ENCODE results near the gene RAF1. TPM values are rescaled to one million over a fixed set of nuclear protein-coding genes. Genes with fewer than 3 reads are reported as not detected.

Gene RAF1
- total RNA-seq, 4 donors from 2014 or later: 121 to 133 (median 126) TPM

DNA sequence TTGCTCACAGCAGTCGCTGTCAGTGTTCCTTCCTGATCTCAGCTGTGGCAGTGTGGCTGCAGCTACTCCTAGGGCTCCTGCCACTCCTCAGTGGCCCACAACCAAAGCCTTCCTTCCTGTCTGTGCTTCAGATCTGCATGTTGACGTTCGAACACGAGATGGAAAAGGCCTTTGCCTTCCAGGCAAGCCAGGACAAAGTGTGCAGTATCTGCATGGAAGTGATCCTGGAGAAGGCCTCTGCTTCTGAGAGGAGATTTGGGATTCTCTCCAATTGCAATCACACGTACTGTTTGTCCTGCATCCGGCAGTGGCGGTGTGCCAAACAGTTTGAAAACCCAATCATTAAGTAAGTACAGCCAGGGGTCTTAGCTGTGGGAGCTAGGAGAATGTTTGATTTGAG, 89.3 kb downstream of the RAF1 start:
- Histone ChIP-seq H3K27me3 (no peaks in the 10 kb centered on the region), H3K4me1 (no peaks in the 10 kb centered on the region), H3K36me3 (peaks cover 0 to 93% (median 0%) of the 10 kb centered on the region in 3 donors), H3K4me3 (no peak overlapping the region), H3K27ac (no peak overlapping the region), H3K9me3 (no peaks in the 10 kb centered on the region)
- DNase-seq: no peak
- TF ChIP-seq, protein P1, sequence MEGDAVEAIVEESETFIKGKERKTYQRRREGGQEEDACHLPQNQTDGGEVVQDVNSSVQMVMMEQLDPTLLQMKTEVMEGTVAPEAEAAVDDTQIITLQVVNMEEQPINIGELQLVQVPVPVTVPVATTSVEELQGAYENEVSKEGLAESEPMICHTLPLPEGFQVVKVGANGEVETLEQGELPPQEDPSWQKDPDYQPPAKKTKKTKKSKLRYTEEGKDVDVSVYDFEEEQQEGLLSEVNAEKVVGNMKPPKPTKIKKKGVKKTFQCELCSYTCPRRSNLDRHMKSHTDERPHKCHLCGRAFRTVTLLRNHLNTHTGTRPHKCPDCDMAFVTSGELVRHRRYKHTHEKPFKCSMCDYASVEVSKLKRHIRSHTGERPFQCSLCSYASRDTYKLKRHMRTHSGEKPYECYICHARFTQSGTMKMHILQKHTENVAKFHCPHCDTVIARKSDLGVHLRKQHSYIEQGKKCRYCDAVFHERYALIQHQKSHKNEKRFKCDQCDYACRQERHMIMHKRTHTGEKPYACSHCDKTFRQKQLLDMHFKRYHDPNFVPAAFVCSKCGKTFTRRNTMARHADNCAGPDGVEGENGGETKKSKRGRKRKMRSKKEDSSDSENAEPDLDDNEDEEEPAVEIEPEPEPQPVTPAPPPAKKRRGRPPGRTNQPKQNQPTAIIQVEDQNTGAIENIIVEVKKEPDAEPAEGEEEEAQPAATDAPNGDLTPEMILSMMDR (IDR thresholded peaks at IDR 0.05): no peak
- no peak for TF ChIP-seq POLR2A (IDR thresholded peaks at IDR 0.05)

DNA sequence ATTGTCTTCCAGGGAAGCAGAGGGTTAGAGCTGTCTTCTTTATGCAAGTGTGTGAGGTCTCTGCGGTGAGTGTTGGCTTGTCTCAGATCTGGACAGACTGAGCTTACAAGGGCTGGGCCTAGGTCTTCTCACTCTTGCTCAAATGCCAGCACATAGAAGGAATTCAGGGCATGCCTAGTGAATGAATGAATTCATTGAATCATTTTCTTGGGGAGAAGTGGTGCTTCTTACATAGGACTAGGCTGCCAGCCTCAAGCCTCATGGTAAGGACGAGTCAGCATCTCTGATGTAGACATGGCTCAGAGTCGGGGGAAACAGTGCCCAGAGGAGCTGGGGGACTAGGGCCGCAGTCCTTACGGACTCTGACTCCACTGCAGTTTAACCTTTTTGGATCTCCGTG, 89.8 kb downstream of the RAF1 start:
- no peak overlapping the region for H3K27ac ChIP-seq
- H3K4me3 ChIP-seq: no peak overlapping the region
- peaks cover 0 to 93% (median 0%) of the 10 kb centered on the region in 3 donors for H3K36me3 ChIP-seq
- TF ChIP-seq, protein P1 (IDR thresholded peaks at IDR 0.05): no peak
- TF ChIP-seq POLR2A (IDR thresholded peaks at IDR 0.05): no peak
- DNase-seq: no peak
- H3K9me3 ChIP-seq: no peaks in the 10 kb centered on the region
- H3K27me3 ChIP-seq: no peaks in the 10 kb centered on the region
- H3K4me1 ChIP-seq: no peaks in the 10 kb centered on the region

DNA sequence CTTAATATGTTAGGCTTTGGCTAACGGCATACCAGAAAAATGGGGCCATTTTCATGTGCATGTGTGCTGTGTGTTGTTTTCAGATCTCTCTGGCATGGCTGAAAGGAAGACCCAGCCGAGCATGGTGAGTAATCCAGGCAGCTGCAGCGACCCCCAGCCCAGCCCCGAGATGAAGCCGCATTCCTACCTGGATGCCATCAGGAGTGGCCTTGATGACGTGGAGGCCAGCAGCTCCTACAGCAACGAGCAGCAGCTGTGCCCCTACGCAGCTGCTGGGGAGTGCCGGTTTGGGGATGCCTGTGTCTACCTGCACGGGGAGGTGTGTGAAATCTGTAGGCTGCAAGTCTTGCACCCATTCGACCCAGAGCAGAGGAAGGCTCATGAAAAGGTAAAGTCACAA, 91.9 kb downstream of the RAF1 start:
- Histone ChIP-seq H3K27ac (no peak overlapping the region), H3K4me1 (no peaks in the 10 kb centered on the region), H3K36me3 (peaks cover 0 to 77% (median 0%) of the 10 kb centered on the region in 3 donors), H3K9me3 (no peaks in the 10 kb centered on the region), H3K4me3 (no peak overlapping the region), H3K27me3 (no peaks in the 10 kb centered on the region)
- no peak for DNase-seq
- TF ChIP-seq POLR2A (IDR thresholded peaks at IDR 0.05): no peak
- TF ChIP-seq, protein P1 (IDR thresholded peaks at IDR 0.05): no peak

DNA sequence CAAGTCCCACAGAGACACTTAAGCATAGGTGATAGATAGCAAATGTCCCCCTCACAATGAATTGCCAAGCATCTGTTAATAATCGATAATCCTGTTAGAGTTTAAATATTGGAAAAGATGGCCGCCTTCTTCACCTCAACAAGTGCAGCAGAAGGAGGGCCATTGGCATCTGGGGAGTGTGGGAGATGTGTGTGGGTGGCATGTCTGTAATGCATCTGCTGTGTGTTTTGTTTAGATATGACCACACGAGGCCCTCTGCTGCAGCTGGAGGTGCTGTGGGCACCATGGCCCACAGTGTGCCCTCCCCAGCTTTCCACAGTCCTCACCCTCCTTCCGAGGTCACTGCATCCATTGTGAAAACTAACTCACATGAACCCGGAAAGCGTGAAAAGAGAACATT, 94.1 kb downstream of the RAF1 start:
- Histone ChIP-seq H3K4me3 (no peak overlapping the region), H3K27ac (no peak overlapping the region), H3K9me3 (peaks cover 0 to 9% (median 0%) of the 10 kb centered on the region in 4 donors), H3K4me1 (no peaks in the 10 kb centered on the region), H3K27me3 (no peaks in the 10 kb centered on the region), H3K36me3 (peaks cover 0 to 58% (median 0%) of the 10 kb centered on the region in 3 donors)
- no peak for TF ChIP-seq POLR2A (IDR thresholded peaks at IDR 0.05)
- TF ChIP-seq, protein P1 (IDR thresholded peaks at IDR 0.05): no peak
- DNase-seq: no peak

DNA sequence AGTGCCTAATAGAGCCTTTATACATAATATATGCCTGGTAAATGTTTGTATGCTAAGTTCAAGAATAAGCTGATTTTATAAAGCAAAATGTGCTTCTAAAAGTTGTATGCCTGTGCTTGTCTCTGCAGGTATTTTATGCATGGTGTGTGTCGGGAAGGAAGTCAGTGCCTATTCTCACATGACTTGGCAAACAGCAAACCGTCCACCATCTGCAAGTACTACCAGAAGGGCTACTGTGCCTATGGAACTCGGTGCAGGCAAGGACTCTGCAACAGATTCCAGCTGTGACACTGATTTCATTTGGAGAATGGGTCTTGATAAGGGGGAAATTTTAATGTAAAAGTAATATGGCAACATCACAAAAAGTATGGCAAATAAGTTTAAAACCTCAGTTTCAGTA, 95.2 kb downstream of the RAF1 start:
- Histone ChIP-seq H3K4me3 (no peak overlapping the region), H3K27me3 (no peaks in the 10 kb centered on the region), H3K27ac (no peak overlapping the region), H3K4me1 (no peaks in the 10 kb centered on the region), H3K36me3 (peaks cover 0 to 48% (median 0%) of the 10 kb centered on the region in 3 donors), H3K9me3 (peaks cover 0 to 9% (median 0%) of the 10 kb centered on the region in 4 donors)
- no peak for DNase-seq
- no peak for TF ChIP-seq POLR2A (IDR thresholded peaks at IDR 0.05)
- TF ChIP-seq, protein P1 (IDR thresholded peaks at IDR 0.05): no peak

DNA sequence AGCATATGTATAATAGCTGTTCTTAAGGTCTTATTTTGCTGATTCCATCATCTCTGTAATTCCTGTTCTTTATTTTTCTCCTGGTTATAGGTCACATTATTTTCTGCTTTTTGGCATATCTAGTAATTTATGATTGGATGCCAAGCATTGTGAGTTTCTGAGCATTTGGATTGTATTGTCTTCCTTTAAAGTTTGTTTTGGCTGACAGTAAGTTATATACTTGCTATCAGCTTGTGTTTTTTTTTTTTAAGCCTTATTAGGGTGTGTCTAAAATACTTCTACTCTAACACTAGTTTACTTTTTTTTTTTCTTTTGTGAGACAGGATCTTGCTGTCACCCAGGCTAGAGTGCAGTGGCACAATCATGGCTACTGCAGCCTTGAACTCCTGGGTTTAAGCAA, 96.9 kb downstream of the RAF1 start:
- H3K27me3 ChIP-seq: no peaks in the 10 kb centered on the region
- H3K4me3 ChIP-seq: no peak overlapping the region
- DNase-seq: no peak
- TF ChIP-seq, protein P1 (IDR thresholded peaks at IDR 0.05): no peak
- TF ChIP-seq POLR2A (IDR thresholded peaks at IDR 0.05): no peak
- H3K27ac ChIP-seq: no peak overlapping the region
- H3K36me3 ChIP-seq: peaks cover 0 to 31% (median 0%) of the 10 kb centered on the region in 3 donors
- peaks cover 0 to 9% (median 0%) of the 10 kb centered on the region in 4 donors for H3K9me3 ChIP-seq
- H3K4me1 ChIP-seq: peaks cover 0 to 3% (median 0%) of the 10 kb centered on the region in 4 donors
